IPS-18c (cell line): ENCODE data around the gene CNTN6.

Source experiments
- H3K4me3 ChIP-seq: 2 replicates; pipeline ENCODE4 v1.7.0; 2013; ENCODE audit warnings: low read depth, mild to moderate bottlenecking, low read length, moderate library complexity; ENCODE audit not compliant: insufficient read depth
- H3K9me3 ChIP-seq: one replicate; pipeline ENCODE4 v1.6.1; 2013; ENCODE audit warnings: mild to moderate bottlenecking, low read length, moderate library complexity; ENCODE audit not compliant: control insufficient read depth, insufficient read depth

CNTN6 gene

GRCh38 chr3:1139071-1139470, 46.2 kb downstream of the CNTN6 start:
- Histone ChIP-seq H3K9me3 (no peaks in the 10 kb centered on the region), H3K4me3 (no peak overlapping the region)

GRCh38 chr3:1147326-1147725, 54.5 kb downstream of the CNTN6 start:
- H3K4me3 ChIP-seq = no peak overlapping the region
- H3K9me3 ChIP-seq = no peaks in the 10 kb centered on the region

GRCh38 chr3:1147819-1148218, 55.0 kb downstream of the CNTN6 start:
- Histone ChIP-seq H3K9me3 (no peaks in the 10 kb centered on the region), H3K4me3 (no peak overlapping the region)

GRCh38 chr3:1164101-1164500, 71.3 kb downstream of the CNTN6 start:
- H3K9me3 ChIP-seq = no peaks in the 10 kb centered on the region
- H3K4me3 ChIP-seq = no peak overlapping the region

- H3K4me3 ChIP-seq = no peak overlapping the region
- no peaks in the 10 kb centered on the region for H3K9me3 ChIP-seq
Measured at GRCh38 chr3:1171320-1171719, 78.5 kb downstream of the CNTN6 start.

GRCh38 chr3:1172644-1173043, 79.8 kb downstream of the CNTN6 start:
- Histone ChIP-seq H3K9me3 (no peaks in the 10 kb centered on the region), H3K4me3 (no peak overlapping the region)

- H3K4me3 ChIP-seq = no peak overlapping the region
- no peaks in the 10 kb centered on the region for H3K9me3 ChIP-seq
Measured at GRCh38 chr3:1179146-1179545, 86.3 kb downstream of the CNTN6 start.

- no peaks in the 10 kb centered on the region for H3K9me3 ChIP-seq
- H3K4me3 ChIP-seq = no peak overlapping the region
Measured at GRCh38 chr3:1183320-1184048, 90.7 kb downstream of the CNTN6 start.

- Histone ChIP-seq H3K4me3 (no peak overlapping the region), H3K9me3 (no peaks in the 10 kb centered on the region)
Measured at GRCh38 chr3:1190569-1190968, 97.7 kb downstream of the CNTN6 start.

GRCh38 chr3:1191026-1191425, 98.2 kb downstream of the CNTN6 start:
- H3K4me3 ChIP-seq = no peak overlapping the region
- H3K9me3 ChIP-seq = no peaks in the 10 kb centered on the region

- Histone ChIP-seq H3K4me3 (no peak overlapping the region), H3K9me3 (no peaks in the 10 kb centered on the region)
Measured at GRCh38 chr3:1195947-1196346, 103.1 kb downstream of the CNTN6 start.

GRCh38 chr3:1197051-1197450, 104.2 kb downstream of the CNTN6 start:
- no peaks in the 10 kb centered on the region for H3K9me3 ChIP-seq
- no peak overlapping the region for H3K4me3 ChIP-seq

- H3K9me3 ChIP-seq = no peaks in the 10 kb centered on the region
- no peak overlapping the region for H3K4me3 ChIP-seq
Measured at GRCh38 chr3:1200371-1200770, 107.5 kb downstream of the CNTN6 start.

GRCh38 chr3:1207904-1208303, 115.1 kb downstream of the CNTN6 start:
- no peak overlapping the region for H3K4me3 ChIP-seq
- H3K9me3 ChIP-seq = no peaks in the 10 kb centered on the region

GRCh38 chr3:1214933-1215332, 122.1 kb downstream of the CNTN6 start:
- H3K9me3 ChIP-seq = no peaks in the 10 kb centered on the region
- H3K4me3 ChIP-seq = no peak overlapping the region

- H3K4me3 ChIP-seq = no peak overlapping the region
- no peaks in the 10 kb centered on the region for H3K9me3 ChIP-seq
Measured at GRCh38 chr3:1216856-1217255, 124.0 kb downstream of the CNTN6 start.

GRCh38 chr3:1227111-1227510, 134.3 kb downstream of the CNTN6 start:
- no peak overlapping the region for H3K4me3 ChIP-seq
- H3K9me3 ChIP-seq = no peaks in the 10 kb centered on the region

- no peaks in the 10 kb centered on the region for H3K9me3 ChIP-seq
Measured at GRCh38 chr3:1228289-1228688, 135.5 kb downstream of the CNTN6 start.

GRCh38 chr3:1230920-1231319, 138.1 kb downstream of the CNTN6 start:
- H3K9me3 ChIP-seq = no peaks in the 10 kb centered on the region
- H3K4me3 ChIP-seq = no peak overlapping the region

More at GRCh38 chr3:1228289-1228688, 135.5 kb downstream of the CNTN6 start:
- no peak overlapping the region for H3K4me3 ChIP-seq
